H9 (cell line): ENCODE results near the gene TSPAN18. TPM values are rescaled to one million over a fixed set of nuclear protein-coding genes. Genes with fewer than 3 reads are reported as not detected.

Experiments used
- DNase-seq: peaks from one replicate; pipeline ENCODE4 v3.0.0-alpha.2; 2017
- H2AFZ ChIP-seq: one replicate; pipeline ENCODE4 v1.6.1; 2013; ENCODE audit warnings: mild to moderate bottlenecking, low read length, control low read depth, moderate library complexity
- H2AK5ac ChIP-seq: 2 replicates; pipeline ENCODE4 v1.6.1; 2013; ENCODE audit warnings: low read length, control low read depth, mixed read lengths; ENCODE audit not compliant: insufficient read length
- H2BK120ac ChIP-seq: one replicate; pipeline ENCODE4 v1.6.1; 2013; ENCODE audit warnings: low read depth, mild to moderate bottlenecking, low read length, control low read depth, inconsistent platforms; ENCODE audit not compliant: poor library complexity, severe bottlenecking
- H2BK12ac ChIP-seq: 2 replicates; pipeline ENCODE4 v1.6.1; 2013; ENCODE audit warnings: low read length, control low read depth, mixed read lengths, low read depth; ENCODE audit not compliant: insufficient read length
- H2BK15ac ChIP-seq: 2 replicates; pipeline ENCODE4 v1.6.1; 2013; ENCODE audit warnings: low read depth, low read length, control low read depth
- H2BK20ac ChIP-seq: one replicate; pipeline ENCODE4 v1.6.1; 2013; ENCODE audit warnings: low read depth, mild to moderate bottlenecking, low read length, control low read depth, inconsistent platforms; ENCODE audit not compliant: poor library complexity, severe bottlenecking
- H2BK5ac ChIP-seq: 2 replicates; pipeline ENCODE4 v1.6.1; 2013; ENCODE audit warnings: low read length, control low read depth, mixed read lengths; ENCODE audit not compliant: insufficient read length
- H3K14ac ChIP-seq: 2 replicates; pipeline ENCODE4 v1.6.1; 2013; ENCODE audit warnings: low read length, control low read depth; ENCODE audit not compliant: insufficient read depth
- H3K18ac ChIP-seq: 2 replicates; pipeline ENCODE4 v1.6.1; 2013; ENCODE audit warnings: low read depth, mild to moderate bottlenecking, mixed read lengths, low read length, control low read depth; ENCODE audit not compliant: insufficient read length
- H3K23ac ChIP-seq: 2 replicates; pipeline ENCODE4 v1.6.1; 2013; ENCODE audit warnings: low read length, control low read depth, mixed read lengths, low read depth; ENCODE audit not compliant: insufficient read length
- H3K23me2 ChIP-seq: 2 replicates; pipeline ENCODE4 v1.6.1; 2013; ENCODE audit warnings: low read depth, mild to moderate bottlenecking, mixed read lengths, low read length, control low read depth; ENCODE audit not compliant: insufficient read length, poor library complexity, severe bottlenecking
- H3K27ac ChIP-seq: 2 replicates; pipeline ENCODE4 v1.5.1; 2013; ENCODE audit warnings: low read length, control low read depth, mixed read lengths, low read depth; ENCODE audit not compliant: insufficient read length
- H3K27me3 ChIP-seq: 2 replicates; pipeline ENCODE4 v1.6.1; 2013; ENCODE audit warnings: low read length, control low read depth, inconsistent platforms; ENCODE audit not compliant: insufficient read depth
- H3K4ac ChIP-seq: 2 replicates; pipeline ENCODE4 v1.6.1; 2013; ENCODE audit warnings: low read depth, mild to moderate bottlenecking, control low read depth, inconsistent platforms, low read length, moderate library complexity
- H3K4me1 ChIP-seq: 2 replicates; pipeline ENCODE4 v1.6.1; 2013; ENCODE audit warnings: low read length, control low read depth, inconsistent platforms; ENCODE audit not compliant: insufficient read depth
- H3K4me2 ChIP-seq: 2 replicates; pipeline ENCODE4 v1.6.1; 2013; ENCODE audit warnings: low read length, control low read depth, mixed read lengths; ENCODE audit not compliant: insufficient read length, insufficient read depth
- H3K56ac ChIP-seq: 2 replicates; pipeline ENCODE4 v1.6.1; 2013; ENCODE audit warnings: low read depth, mild to moderate bottlenecking, mixed read lengths, low read length, control low read depth; ENCODE audit not compliant: insufficient read length
- H3K79me1 ChIP-seq: 2 replicates; pipeline ENCODE4 v1.6.1; 2013; ENCODE audit warnings: low read depth, mild to moderate bottlenecking, moderate library complexity, low read length, control low read depth, inconsistent platforms; ENCODE audit not compliant: insufficient read depth, poor library complexity, severe bottlenecking
- H3K79me2 ChIP-seq: 2 replicates; pipeline ENCODE4 v1.6.1; 2013; ENCODE audit warnings: low read length, control low read depth, inconsistent platforms; ENCODE audit not compliant: insufficient read depth
- H3K9ac ChIP-seq: 2 replicates; pipeline ENCODE4 v1.6.1; 2013; ENCODE audit warnings: low read length, control low read depth, mixed read lengths; ENCODE audit not compliant: insufficient read length; ENCODE audit errors: extremely low read depth
- H3K9me3 ChIP-seq: one replicate; pipeline ENCODE4 v1.6.1; 2013; ENCODE audit warnings: low read depth, low read length, inconsistent platforms; ENCODE audit not compliant: control insufficient read depth
- H3T11ph ChIP-seq: one replicate; pipeline ENCODE4 v1.6.1; 2013; ENCODE audit warnings: mild to moderate bottlenecking, low read length, control low read depth, inconsistent platforms
- H4K20me1 ChIP-seq: one replicate; pipeline ENCODE4 v1.6.1; 2013; ENCODE audit not compliant: control insufficient read depth, insufficient read length, insufficient read depth
- H4K5ac ChIP-seq: 2 replicates; pipeline ENCODE4 v1.6.1; 2013; ENCODE audit warnings: low read depth, mild to moderate bottlenecking, mixed read lengths, low read length, control low read depth; ENCODE audit not compliant: insufficient read length
- H4K8ac ChIP-seq: replicated peaks from 2 replicates; pipeline ENCODE4 v1.6.1; 2013; ENCODE audit warnings: low read length, control low read depth, mixed read lengths, low read depth; ENCODE audit not compliant: insufficient read length
- H4K91ac ChIP-seq: 2 replicates; pipeline ENCODE4 v1.6.1; 2013; ENCODE audit warnings: low read depth, mild to moderate bottlenecking, moderate library complexity, mixed read lengths, low read length, control low read depth; ENCODE audit not compliant: insufficient read length
- H3K27ac Mint-ChIP-seq, 3 experiments: 2 replicates in 2 of 3; 3 replicates in 1 of 3; pipeline ENCODE4 v1.8.0; 2020 to 2021; ENCODE audit warnings: mixed read lengths in 3 of 3, mild to moderate bottlenecking in 1 of 3, moderate library complexity in 1 of 3
- H3K27me3 Mint-ChIP-seq: 2 replicates; pipeline ENCODE4 v1.8.0; 2021; ENCODE audit warnings: low read depth, mild to moderate bottlenecking, moderate library complexity, mixed read lengths
- H3K36me3 Mint-ChIP-seq, 3 experiments: 2 replicates in 2 of 3; 3 replicates in 1 of 3; pipeline ENCODE4 v1.8.0; 2020 to 2021; ENCODE audit warnings: low read depth in 3 of 3, mixed read lengths in 3 of 3; ENCODE audit not compliant: insufficient read depth in 1 of 3
- H3K4me1 Mint-ChIP-seq, 2 experiments: 2 replicates each; pipeline ENCODE4 v1.8.0; 2020; ENCODE audit warnings: mixed read lengths in 2 of 2
- H3K4me3 Mint-ChIP-seq, 2 experiments: 2 replicates in 1 of 2; 3 replicates in 1 of 2; pipeline ENCODE4 v1.8.0; 2020 to 2021; ENCODE audit warnings: mild to moderate bottlenecking in 2 of 2, mixed read lengths in 2 of 2, moderate library complexity in 1 of 2
- H3K9me3 Mint-ChIP-seq, 2 experiments: 2 replicates in 1 of 2; 3 replicates in 1 of 2; pipeline ENCODE4 v1.8.0; 2020; ENCODE audit warnings: mild to moderate bottlenecking in 2 of 2, mixed read lengths in 2 of 2, moderate library complexity in 1 of 2
- WGBS: extraction: QIAGEN DNeasy Blood & Tissue Kit; methylation state at CpG from one replicate; pipeline ENCODE4 v1.1.7; 2013; ENCODE audit warnings: missing lambda C conversion rate, low lambda C conversion rate, mixed read lengths; ENCODE audit not compliant: insufficient read length; ENCODE audit errors: extremely low coverage; 5-methylcytosine and 5-hydroxymethylcytosine counted together
- total RNA-seq: library from RNA; stranded (reverse); gene quantifications from 2 replicates; pipeline ENCODE4 v1.2.1, GENCODE V29; 2021
- TF ChIP-seq, protein P1 (sequence below): fragments of 200-600 bp; sonication (generic); conservative IDR thresholded peaks from 3 replicates; pipeline ENCODE4 v1.8.0; 2021; ENCODE audit warnings: antibody characterized with exemption, mild to moderate bottlenecking

The TSPAN18 gene
- total RNA-seq, 1 experiment from 2014 or later, result 25.3 TPM

DNA sequence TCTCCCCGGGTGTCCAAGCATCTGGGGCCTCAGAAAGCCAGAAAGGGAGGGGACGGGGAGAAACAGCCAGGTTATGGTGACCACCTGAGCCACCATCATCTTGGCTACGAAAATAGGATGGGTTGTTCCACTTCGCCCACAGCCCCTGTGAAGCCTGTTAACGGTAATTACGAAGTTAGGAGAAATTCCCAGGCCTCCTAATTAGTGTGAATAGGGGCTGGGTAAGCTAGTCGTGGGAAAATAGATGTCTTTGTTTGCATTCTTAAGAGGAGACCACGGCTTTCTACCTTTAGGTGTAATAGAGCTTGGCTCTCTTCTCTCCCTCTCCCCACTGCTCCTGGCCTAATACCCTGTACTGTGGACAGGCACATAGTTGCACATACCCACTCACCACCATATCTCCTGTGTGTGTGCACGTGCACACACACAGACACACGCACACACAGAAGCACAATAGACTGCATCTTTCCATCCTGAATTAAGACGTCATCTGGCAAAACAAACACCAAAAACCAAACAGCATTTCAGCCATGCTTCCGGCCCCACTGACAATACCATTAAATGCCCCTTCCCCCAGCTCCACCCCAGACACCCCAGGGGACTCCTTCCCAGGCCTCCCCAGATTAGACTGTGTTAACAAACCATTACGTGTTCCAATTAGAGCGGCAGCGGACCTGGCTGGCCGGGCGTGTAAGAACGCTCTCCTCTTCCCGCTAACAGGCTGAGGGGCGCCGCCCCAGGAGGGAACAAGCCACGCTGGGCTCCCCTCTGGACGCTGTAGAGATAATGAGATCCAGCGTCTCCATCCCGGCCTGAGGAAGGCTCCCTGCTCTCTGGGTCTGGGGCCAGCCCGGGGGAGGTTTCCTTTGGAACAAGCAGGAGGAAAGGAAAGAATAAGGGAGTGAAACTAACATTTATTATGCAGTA, 151.1 kb downstream of the TSPAN18 start:
- H2AK5ac ChIP-seq, result no peak overlapping the region
- no peak overlapping the region for H2BK12ac ChIP-seq
- no peak overlapping the region for H3K27ac ChIP-seq
- no peaks in the 10 kb centered on the region for H4K20me1 ChIP-seq
- H3K27me3 ChIP-seq, result no peaks in the 10 kb centered on the region; the same call in 1 of the 2 replicates
- no peak overlapping the region for H3K9ac ChIP-seq
- H3K23me2 ChIP-seq, result no peaks in the 10 kb centered on the region
- Mint-ChIP-seq H3K27me3 (peaks cover 13% of the 10 kb centered on the region), H3K9me3 (no peaks in the 10 kb centered on the region), H3K4me3 (no peak overlapping the region), H3K36me3 (no peaks in the 10 kb centered on the region), H3K27ac (no peak overlapping the region), H3K4me1 (peaks cover 11 to 12% of the 10 kb centered on the region in 2 experiments)
- H3K79me1 ChIP-seq, result no peaks in the 10 kb centered on the region
- H3K23ac ChIP-seq, result no peak overlapping the region
- no peak overlapping the region for H3T11ph ChIP-seq
- H3K18ac ChIP-seq, result no peak overlapping the region
- H2BK20ac ChIP-seq, result no peak overlapping the region
- H4K5ac ChIP-seq, result no peak overlapping the region
- H3K9me3 ChIP-seq, result no peaks in the 10 kb centered on the region
- no peak overlapping the region for H2BK5ac ChIP-seq
- no peak overlapping the region for H3K4ac ChIP-seq
- no CpG with 5 or more reads among the region's 26 CpGs for WGBS
- H2BK15ac ChIP-seq, result no peak overlapping the region
- H3K4me2 ChIP-seq, result no peak overlapping the region
- no peak overlapping the region for H3K56ac ChIP-seq
- DNase-seq, result no peak
- no peak overlapping the region for H2BK120ac ChIP-seq
- H3K79me2 ChIP-seq, result no peaks in the 10 kb centered on the region
- H3K14ac ChIP-seq, result no peak overlapping the region
- H3K4me1 ChIP-seq, result peaks cover 3% of the 10 kb centered on the region; the same call in 1 of the 2 replicates
- no peak overlapping the region for H4K8ac ChIP-seq
- TF ChIP-seq, protein P1, sequence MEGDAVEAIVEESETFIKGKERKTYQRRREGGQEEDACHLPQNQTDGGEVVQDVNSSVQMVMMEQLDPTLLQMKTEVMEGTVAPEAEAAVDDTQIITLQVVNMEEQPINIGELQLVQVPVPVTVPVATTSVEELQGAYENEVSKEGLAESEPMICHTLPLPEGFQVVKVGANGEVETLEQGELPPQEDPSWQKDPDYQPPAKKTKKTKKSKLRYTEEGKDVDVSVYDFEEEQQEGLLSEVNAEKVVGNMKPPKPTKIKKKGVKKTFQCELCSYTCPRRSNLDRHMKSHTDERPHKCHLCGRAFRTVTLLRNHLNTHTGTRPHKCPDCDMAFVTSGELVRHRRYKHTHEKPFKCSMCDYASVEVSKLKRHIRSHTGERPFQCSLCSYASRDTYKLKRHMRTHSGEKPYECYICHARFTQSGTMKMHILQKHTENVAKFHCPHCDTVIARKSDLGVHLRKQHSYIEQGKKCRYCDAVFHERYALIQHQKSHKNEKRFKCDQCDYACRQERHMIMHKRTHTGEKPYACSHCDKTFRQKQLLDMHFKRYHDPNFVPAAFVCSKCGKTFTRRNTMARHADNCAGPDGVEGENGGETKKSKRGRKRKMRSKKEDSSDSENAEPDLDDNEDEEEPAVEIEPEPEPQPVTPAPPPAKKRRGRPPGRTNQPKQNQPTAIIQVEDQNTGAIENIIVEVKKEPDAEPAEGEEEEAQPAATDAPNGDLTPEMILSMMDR, result no peak
- H4K91ac ChIP-seq, result no peak overlapping the region
- no peak overlapping the region for H2AFZ ChIP-seq
